Stimulated activated CD4-positive, alpha-beta T cell treated with anti-CD3 and anti-CD28 coated beads, Interleukin-12 subunit alpha, Interleukin-12 subunit beta, amount 100 ng/mL, for 48 hours (primary cell): ENCODE data around the gene DENND5A.
"Not testable (repeated sequence)": the region's sequence is repeated elsewhere in the genome, so short reads cannot be mapped to it uniquely, and the experiment has no call there.

Experiments used
- DNase-seq, 3 donors: peaks; one replicate each; pipeline ENCODE4 v3.0.0-alpha.2; 2020; ENCODE audit warnings: low read depth in 2 of 3, low spot score in 1 of 3

The DENND5A gene

GRCh38 chr11:9266132-9266736 is 1.1 kb upstream of the DENND5A start:
- DNase-seq = no peak

- peak in 2 of 3 donors; percentile 24 to 28 for DNase-seq
Observed at GRCh38 chr11:9264316-9265210, 587 bp downstream of the DENND5A start.

GRCh38 chr11:9263840-9264315 is 1.3 kb downstream of the DENND5A start:
- peak; percentile 38 to 66 (median 41) for DNase-seq

GRCh38 chr11:9260838-9261146 is 4.4 kb downstream of the DENND5A start:
- DNase-seq = not testable (repeated sequence)

- no peak for DNase-seq
Observed at GRCh38 chr11:9259981-9260837, 4.9 kb downstream of the DENND5A start.

GRCh38 chr11:9258279-9258678 is 6.9 kb downstream of the DENND5A start:
- not testable (repeated sequence) for DNase-seq

- no peak for DNase-seq
Observed at GRCh38 chr11:9254416-9254815, 10.7 kb downstream of the DENND5A start.

GRCh38 chr11:9253086-9253485 is 12.1 kb downstream of the DENND5A start:
- DNase-seq = no peak

GRCh38 chr11:9251311-9251710 is 13.8 kb downstream of the DENND5A start:
- no peak for DNase-seq

- peak in 1 of 3 donors; percentile 24 for DNase-seq
Observed at GRCh38 chr11:9250139-9250582, 15.0 kb downstream of the DENND5A start.

- no peak for DNase-seq
Observed at GRCh38 chr11:9249252-9249651, 15.9 kb downstream of the DENND5A start.

- no peak for DNase-seq
Observed at GRCh38 chr11:9247863-9248262, 17.3 kb downstream of the DENND5A start.

- not testable (repeated sequence) for DNase-seq
Observed at GRCh38 chr11:9236242-9236641, 28.9 kb downstream of the DENND5A start.

- no peak for DNase-seq
Observed at GRCh38 chr11:9232482-9232881, 32.7 kb downstream of the DENND5A start.

GRCh38 chr11:9231848-9232177 is 33.3 kb downstream of the DENND5A start:
- no peak for DNase-seq

- DNase-seq = no peak
Observed at GRCh38 chr11:9230296-9230695, 34.9 kb downstream of the DENND5A start.

GRCh38 chr11:9228091-9228490 is 37.1 kb downstream of the DENND5A start:
- no peak for DNase-seq

GRCh38 chr11:9225748-9226298 is 39.3 kb downstream of the DENND5A start:
- no peak for DNase-seq

- no peak for DNase-seq
Observed at GRCh38 chr11:9222654-9223053, 42.5 kb downstream of the DENND5A start.

GRCh38 chr11:9220853-9221252 is 44.3 kb downstream of the DENND5A start:
- not testable (repeated sequence) for DNase-seq

- DNase-seq = no peak
Observed at GRCh38 chr11:9219572-9219971, 45.6 kb downstream of the DENND5A start.
